NCI-H774 (cell line): Measurements from ENCODE around the gene MUS81.
"Not testable (repeated sequence)": the region's sequence is repeated elsewhere in the genome, so short reads cannot be mapped to it uniquely, and the experiment has no call there.

Source experiments
- DNase-seq: peaks from one replicate; lab custom pipeline; 2025; lab: John Stamatoyannopoulos, UW

Gene MUS81, protein sequence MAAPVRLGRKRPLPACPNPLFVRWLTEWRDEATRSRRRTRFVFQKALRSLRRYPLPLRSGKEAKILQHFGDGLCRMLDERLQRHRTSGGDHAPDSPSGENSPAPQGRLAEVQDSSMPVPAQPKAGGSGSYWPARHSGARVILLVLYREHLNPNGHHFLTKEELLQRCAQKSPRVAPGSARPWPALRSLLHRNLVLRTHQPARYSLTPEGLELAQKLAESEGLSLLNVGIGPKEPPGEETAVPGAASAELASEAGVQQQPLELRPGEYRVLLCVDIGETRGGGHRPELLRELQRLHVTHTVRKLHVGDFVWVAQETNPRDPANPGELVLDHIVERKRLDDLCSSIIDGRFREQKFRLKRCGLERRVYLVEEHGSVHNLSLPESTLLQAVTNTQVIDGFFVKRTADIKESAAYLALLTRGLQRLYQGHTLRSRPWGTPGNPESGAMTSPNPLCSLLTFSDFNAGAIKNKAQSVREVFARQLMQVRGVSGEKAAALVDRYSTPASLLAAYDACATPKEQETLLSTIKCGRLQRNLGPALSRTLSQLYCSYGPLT

DNA sequence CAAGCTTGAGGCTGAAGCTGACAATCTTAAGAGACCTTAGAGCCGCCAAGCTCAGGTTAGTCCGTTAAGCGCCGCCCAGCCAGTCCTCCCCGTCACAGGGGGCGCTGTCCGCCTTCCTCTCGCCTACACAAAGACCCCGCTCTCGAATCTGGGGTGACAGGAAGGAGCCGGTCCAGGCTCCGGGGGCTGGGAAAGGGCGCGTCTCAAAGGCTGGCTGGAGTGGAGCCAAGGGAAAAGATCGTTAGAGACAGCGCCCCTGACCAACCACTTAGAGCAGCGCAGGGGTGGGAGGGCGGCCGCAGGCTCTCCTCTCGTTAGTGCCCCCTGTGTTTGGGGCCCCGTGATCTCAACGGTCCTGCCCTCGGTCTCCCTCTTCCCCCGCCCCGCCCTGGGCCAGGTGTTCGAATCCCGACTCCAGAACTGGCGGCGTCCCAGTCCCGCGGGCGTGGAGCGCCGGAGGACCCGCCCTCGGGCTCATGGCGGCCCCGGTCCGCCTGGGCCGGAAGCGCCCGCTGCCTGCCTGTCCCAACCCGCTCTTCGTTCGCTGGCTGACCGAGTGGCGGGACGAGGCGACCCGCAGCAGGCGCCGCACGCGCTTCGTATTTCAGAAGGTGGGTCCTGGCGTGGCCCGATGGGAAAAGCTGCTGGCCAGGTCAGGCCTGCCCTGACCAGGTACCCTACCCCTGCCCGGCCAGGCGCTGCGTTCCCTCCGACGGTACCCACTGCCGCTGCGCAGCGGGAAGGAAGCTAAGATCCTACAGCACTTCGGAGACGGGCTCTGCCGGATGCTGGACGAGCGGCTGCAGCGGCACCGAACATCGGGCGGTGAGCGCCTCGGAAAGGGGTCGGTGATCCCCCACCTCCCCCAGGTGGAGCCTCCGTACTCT, at the start of gene MUS81:
Gene MUS81, plus strand, starts transcription at position 156 of the 887 bp plus-strand sequence. Its CDS starts 321 bp downstream, at position 477.
- peak; percentile 95 for DNase-seq

DNA sequence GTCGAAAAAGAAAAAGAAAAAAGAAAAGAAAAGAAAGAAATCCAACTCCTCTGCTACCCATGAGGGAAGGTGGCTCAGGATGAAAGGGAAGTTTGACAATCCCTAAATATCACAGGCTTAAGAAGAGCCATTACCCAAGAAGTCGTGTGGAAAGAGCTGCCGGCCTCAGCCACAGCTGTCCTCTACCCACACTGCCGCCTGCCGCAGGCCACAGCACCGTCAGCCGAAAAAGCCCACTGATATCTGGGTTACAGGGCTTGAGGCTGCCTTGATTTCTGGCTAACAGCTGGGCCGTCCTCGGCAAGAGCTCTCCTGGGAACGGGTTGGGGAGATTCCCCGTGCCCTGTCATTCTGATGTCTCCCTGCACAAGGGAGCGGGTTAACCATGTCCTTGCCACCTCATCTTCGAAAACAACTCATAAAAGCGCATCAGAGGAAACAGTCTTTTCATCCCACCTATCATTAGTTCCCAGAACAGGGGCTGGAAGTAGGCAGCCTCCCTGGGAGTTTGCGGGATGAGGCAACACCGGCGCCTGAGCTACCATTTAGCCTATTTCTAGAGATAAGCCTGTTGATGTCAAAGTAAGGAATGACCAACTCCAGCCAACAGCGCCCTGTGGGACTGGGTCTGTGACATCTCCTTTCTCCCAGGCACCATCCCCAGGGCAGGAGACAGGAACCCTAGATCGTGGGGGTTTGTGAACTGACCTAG, 48.3 kb upstream of the MUS81 start:
- DNase-seq = no peak

DNA sequence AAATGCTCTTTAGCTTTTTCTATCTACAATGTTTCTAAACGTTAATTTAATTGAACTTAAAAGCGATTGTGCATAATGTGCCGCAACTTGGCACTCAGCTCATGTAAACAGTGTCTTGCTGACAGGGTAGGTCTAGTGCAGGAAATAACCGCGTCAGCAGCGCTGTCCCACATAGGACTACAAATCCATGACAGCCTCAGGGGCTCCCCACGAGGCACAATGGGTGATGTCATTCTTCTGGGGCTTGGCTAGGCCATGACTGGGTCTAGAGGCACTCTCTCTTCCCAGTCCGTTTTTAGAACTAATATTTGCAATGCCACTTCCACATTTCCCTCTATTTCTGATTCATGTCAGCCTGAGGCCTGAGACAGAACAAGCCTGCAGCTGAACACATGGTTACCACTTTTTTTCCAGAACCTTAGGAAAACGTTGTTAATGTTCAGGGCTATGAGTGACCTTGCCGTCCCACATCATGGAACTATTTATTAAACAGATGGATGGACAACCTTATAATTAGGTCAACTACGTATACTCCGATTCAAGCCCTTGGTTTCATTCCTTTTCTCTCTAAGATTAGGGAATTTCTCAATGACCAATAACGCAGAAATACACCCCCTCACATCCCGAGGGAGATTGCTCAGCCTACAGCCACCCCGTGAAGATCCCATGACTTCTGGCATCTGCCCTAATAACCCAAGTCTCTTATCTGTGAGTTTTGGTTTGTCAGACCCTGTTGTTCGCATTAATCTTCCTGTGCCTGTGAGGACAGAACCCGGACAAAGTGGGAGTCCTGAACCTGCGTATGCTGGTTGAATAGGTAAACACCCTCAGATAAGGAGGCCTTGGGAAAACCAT, 45.9 kb upstream of the MUS81 start:
- DNase-seq = no peak

DNA sequence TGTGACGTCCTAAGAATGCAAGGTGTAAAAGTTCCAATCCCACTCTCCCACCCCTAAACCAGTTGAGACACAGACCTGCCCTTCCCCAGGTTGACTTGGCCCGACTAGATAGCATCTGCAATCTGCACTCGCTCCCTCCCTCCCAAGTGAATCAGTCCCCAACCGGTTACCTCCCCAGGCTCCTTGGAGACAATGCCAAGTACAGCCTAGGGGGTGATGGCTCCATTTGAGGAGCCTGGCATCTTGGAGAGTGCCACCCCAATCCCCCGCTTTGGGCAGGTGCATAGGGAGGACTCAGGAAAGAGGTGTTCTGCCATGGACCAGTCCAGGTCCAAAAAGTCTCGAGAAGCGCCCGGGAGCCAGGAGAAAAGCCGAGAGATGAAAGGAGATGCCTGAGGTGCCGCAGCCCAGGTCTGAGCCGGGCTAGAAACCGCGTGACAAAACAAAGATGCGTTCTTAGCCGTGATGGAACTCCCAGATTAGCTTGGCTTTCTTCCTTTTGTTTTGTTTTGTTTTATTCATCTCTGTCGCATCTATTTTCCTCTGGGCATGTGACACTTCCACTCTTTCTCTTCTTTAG, 45.2 kb upstream of the MUS81 start:
- DNase-seq = no peak

DNA sequence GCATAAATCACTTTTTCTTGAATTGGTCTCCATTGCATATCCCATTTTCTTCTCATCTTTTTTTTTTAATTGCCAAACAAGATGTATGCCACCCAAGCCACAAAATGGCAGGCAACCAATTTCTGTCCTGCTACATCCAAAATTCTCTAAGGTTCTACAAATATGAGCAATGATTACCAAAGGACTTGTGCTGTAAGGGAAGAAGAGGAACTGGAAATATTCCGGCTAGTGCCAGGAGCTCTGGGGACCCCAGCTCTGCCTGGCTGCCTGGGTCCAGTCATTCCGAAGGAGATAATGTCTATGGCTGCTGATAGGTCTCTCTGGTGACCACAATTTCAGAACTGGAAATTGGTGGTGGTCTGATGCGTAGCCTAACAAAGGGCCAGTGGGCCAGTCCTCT, 43.5 kb upstream of the MUS81 start:
- DNase-seq = no peak

DNA sequence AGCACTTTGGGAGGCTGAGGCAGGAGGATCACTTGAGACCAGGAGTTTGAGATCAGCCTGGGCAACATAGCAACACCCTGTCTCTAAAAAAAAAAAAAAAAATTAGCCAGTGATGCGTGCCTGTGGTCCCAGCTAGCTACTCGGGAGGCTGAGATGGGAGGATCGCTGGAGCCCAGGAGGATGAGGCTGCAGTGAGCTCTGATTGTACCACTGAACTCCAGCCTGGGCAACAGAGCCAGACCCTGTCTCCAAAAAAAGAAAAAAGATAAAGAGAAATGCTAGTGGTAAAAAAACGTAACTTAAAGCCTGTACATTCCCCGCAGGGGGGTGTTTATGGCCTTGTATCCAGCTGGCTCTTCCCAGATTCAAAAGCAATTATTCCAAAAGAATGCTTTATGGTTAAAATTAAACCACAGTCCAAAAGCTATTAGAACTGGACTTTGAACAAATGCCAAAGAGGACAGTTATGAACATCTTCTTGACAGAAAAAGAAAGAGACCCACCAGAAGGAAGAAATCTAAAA, 42.9 kb upstream of the MUS81 start:
- DNase-seq = no peak

DNA sequence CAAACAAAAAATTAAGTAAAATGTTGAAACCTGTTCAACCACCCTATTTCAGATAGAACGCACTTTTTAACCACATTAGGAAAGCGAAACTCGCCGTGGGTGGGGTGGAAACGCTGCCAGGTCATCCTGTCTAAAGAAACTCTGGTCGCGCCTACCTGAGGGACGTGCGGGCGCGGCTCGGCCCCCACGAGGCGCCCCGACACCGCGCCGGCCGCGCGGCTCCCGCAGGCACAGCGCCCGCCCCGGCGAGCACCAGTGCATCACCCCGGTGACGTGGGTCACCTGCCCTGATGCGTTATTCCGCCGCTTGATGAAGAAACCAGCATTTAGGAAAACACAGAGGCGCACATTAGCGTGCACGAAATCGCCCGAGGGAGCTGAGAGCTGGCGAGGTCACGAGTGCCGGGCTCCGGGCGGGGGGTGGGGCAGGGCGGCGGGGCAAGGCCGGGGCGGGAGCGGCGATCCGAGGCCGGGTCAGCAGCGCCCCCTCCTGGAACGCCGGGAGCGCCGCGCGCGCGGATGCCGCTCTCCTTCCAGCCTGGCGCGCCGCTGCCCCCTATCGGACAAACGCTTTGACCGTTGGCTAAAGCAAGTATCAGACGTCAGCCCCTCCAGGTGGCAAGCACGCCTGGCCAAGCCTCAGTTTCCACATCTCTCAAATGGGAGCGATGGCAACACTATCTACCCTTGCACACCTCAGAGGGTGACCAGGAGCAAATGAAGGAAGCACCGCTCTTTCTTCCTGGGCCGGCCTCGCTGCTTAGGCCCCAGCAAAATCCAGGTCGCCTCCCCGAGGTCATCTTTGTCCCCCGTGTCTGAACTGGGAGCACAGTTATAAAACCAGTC, 42.2 kb upstream of the MUS81 start:
- peak; percentile 83 for DNase-seq

DNA sequence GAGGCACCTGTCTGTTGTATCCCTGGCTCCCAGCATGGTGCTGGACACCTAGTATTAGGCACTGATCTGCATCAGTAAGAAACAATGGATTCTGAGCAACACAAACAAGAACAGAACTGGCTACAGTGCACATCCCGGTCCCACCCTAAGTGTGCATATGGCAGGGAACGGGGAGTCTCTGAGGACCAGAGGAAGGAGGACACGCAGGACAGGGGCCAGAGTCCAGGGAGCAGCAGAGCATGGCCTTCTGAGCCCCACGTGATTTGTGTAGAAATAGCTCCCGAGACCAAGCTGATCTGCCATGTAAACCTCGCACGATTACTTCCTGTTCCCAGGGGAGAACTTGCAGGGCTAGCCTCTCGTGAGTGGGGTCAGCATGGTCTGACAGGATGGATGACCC, 39.1 kb upstream of the MUS81 start:
- DNase-seq = no peak

DNA sequence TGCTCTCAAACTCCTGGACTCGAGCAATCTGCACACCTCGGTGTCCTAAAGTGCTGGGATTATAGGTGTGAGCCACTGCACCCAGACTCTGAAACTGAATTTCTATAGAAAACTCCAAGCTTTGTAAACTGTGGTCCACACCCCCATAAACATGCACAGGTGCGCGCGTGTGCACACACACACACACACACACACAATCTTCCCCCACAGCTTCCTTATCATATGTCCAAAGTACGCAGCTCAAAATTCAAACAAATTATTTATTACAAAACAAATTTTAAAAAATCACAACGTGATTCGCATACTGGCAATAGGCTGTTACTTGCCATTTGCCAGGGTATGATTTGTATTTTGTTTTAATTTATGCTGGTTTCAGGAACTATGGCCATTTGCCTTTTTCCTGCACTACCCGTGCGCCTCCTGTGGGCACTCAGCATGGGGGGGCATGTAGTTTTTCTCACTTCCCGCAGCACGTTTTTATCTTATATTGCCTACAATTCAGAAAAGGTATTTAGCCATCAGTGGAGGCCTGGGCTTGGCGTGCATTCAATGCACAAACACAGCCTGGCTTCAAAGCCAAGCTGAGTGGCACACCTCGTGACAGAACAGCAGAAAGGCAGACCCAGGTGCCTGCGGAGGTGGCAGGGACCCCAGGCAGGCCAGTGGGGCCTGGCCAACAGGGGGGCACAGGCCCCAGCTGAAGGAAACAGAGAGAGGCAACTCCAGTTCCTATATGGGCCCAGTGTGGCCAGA, 37.3 kb upstream of the MUS81 start:
- no peak for DNase-seq

DNA sequence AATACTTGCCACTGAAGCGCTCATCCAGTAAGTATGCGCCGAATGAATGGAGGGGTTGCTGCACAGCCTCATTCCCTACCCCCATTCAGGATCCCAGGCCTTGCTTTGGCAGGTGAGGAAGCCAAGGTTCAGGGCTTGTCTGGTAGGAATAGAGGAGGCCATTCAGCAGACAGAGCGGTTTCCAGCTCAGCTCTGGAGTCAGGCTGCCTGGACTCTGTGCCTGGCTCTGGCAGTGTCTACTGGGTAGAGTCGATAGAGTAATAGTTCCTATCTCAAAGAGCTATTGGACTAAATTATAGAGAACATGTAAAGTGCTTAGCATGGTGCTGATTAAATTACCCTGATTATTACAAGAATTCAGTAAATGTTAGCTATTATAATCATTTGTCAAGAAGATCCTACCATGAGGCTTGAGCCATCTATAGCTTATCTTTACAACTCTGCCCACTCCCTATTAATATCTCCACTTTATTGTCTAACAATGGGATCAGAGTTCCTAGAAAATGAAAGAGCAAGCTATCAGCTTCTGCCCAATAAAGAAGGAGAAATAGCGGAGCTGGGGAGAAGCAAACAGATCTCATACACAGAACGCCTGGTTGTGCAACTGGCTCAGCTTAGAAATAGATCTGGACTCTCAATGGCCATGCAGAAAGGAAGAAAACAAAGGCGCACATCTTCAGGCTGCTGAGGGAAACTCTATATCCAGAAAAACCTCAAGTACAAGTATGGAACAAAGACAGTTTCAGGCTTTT, 33.1 kb upstream of the MUS81 start:
- DNase-seq = no peak

DNA sequence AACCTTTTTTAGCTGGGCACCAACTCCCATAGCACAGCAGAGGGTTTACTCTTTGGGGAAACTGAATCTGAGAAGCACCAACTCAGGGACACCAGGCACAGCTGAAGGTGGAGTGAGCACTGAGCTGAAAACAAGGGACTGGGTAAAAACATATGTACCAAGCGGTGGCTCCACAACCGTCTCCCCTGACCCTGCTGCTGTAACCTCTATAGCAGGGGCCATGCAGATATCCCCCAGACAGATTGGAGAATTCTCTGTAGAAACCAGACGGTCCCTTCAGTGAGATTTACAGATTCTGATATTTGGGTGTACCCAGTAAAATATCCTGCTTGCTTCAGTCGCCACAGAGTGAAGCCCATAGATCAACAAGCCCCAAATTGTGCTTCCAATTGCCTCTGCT, 30.8 kb upstream of the MUS81 start:
- no peak for DNase-seq

DNA sequence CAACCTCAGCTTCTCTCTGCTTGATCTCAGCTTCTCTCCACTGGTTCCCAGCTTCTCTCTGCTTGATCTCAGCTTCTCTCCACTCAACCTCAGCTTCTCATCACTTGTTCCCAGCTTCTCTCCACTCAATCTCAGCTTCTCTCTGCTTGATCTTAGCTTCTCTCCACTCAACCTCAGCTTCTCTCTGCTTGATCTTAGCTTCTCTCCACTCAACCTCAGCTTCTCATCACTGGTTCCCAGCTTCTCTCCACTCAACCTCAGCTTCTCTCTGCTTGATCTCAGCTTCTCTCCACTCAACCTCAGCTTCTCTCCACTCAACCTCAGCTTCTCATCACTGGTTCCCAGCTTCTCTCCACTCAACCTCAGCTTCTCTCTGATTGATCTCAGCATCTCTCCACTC, 28.0 kb upstream of the MUS81 start:
- not testable (repeated sequence) for DNase-seq

DNA sequence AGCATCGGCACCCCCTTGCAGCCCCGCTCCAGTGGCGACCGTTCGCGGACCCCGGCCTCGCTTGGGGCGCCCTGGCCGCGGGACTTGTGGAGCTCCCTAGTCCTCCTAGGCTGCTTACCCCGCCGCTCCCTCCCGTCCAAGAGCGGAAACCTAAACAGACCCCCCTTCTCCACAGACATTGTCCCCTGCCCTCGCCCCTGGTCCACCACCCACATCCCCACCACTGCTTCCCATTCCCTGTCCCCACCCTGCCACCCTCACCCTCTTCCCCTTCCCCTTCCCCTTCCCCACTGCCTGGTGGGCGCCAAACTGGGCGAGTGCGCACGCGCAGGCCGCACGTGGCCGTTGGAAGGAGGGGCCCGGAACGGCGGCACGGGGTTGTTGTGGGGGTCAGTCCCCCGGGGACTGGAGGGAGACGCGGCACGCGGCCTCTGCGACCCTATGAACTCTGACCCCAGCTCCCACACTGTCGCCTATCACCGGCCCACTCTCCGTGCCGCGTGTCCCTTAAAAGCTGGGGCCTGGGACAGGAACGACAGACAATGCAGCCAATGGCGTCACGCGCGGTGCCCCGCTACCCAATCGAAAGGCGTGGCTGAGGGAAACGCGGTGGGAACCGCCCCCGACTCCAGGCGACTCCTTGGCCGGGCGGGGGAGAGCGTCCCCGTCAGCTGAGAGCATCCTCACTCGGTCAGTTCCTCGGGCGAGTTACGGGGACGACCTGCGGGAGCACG, 26.8 kb upstream of the MUS81 start, which contains the start of gene SNX32:
Gene SNX32, plus strand, starts transcription at position 667 of the 734 bp plus-strand sequence. CDS start 103 bp downstream, outside the sequence.
- peak; percentile 54 for DNase-seq

DNA sequence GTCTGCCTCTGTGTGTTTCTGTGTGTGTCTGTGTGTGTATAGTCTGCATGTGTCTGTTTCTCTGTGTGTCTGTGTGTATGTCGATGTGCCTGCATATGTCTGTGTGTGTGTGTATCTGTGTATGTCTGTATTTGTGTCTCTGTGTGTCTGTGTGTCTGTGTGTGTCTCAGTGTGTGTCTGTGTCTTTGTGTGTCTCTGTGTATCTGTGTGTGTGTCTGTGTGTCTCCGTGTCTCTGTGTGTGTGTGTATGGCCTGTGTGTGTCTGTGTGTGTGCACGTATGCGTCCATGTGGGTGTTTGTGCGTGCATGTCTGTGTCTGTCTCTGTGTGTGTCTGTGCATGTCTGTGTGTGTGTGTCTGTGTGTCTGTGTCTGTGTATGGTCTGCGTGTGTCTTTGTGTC, 26.0 kb upstream of the MUS81 start:
- no peak for DNase-seq

DNA sequence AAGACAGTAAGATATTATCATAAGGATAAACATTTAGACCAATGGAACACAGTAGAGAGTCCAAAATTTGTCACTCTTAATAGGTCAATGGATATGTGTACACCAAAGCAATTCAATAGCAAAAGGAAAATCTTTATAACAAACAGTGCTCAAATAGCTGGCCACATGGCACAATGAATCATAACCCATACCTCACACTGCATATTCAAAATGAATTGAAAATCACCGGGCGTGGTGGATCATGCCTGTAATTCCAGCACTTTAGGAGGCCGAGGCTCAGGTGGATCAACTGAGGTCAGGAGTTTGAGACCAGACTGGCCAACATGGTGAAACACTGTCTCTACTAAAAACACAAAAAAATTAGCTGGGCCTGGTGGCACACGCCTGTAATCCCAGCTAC, 18.1 kb upstream of the MUS81 start:
- no peak for DNase-seq

DNA sequence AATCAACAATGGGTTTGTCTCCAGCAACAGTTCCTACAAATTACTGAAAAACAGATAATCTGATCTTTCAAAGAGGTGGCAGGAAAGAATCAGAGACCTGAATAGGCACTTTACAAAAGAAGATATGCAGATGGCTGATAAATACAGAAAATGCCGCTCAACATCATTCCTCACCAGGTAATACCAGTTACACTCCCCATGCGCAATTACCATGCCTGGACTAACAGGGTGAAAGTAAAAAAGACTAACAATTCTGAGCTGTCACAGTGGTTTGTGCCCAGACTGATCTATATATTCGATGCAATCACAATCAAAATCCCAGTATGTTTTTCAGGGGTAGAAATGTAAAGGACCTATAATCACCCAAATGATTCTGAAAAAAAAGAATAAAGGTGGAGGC, 16.4 kb upstream of the MUS81 start:
- DNase-seq = no peak

DNA sequence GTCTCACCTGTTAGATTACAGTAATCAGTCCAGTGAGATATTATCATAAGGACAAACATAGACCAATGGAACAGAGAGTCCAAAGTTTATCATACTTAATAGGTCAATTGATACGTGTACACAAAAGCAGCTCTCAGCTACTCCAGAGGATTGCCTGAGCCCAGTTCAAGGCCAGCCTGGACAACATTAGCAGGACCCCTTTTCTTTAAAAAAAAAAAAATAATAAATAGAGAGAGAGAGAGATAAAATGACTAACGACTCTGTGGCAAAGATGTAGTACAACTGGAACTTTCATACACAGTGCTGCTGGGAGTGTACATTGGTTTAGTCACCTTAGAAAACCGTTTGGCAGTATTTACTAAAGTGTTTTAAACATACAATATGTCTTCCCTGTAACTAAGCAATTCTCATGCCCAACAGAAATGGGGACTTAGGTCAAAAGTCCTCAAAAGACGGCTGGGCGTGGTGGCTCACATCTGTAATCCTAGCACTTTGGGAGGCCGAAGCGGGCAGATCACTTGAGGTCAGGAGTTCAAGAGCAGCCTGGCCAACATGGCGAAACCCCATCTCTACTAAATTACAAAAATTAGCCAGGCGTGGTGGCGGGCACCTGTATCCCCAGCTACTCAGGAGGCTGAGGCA, 15.9 kb upstream of the MUS81 start:
- DNase-seq = no peak
